ENCODE results near the gene UBTF.
A peak's percentile ranks its signal among the peaks of the same experiment; 100 is the strongest.

DNA sequence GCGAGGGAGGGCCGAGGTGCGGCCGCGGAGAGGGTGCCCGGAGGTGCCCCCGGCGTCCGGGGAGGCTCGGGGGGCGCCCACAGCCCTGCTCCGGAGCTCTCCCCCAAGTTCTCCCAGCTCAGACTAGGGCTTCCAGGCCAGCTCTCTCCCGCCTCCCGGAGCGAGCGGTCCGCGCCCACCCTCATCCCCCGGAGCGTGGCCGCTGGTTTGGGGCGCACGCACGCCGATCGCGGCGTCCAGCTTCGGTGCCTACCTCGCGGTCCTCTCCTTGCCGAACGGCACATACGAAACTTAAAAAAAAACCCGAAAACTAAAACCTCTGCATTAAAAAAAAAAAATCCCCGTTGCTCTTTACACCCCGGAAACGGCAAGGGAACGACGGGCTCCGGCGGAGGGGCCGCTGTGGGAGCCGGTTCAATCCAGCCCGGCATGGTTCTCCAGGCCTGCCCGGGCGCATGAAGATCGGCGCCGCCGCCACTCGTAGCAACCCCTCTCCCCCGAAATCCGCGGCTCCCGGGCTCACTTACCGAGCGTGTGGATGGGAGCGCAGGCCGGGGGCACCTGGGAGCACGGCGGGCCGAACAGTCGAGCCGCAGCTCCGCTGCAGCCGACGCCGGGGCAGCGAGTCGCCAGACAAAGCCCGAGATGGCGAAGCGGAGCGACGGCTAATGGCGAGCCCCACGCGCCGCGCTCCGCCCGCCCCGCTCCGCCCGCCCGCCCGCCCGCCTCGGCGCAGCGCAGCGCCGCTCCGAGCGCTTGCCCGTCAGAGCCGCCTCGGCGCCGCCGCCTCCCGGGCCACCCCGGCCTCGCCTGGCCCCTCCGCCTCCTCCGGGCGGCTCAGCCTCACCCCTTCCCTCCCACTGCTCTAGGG, 973 bp upstream of the UBTF start:
- TF ChIP-seq EZH2 (IDR thresholded peaks at IDR 0.05) = no peak
- peak; percentile 51; the same call in 1 of the 2 replicates for TF ChIP-seq POLR2AphosphoS5 (IDR thresholded peaks at IDR 0.05; ENCODE audit: borderline replicate concordance, low read depth, low read length)
- TF ChIP-seq FOXP2 (optimal IDR thresholded peaks at IDR 0.05; ENCODE audit: control extremely low read depth, extremely low read length, insufficient read depth) = no peak

Data from SK-N-MC (cell line).